Measurements from ENCODE around the gene ABT1.

ABT1 gene

GRCh38 chr6:26599134-26599533 is 2.4 kb downstream of the ABT1 start:
- Histone ChIP-seq H3K27ac (ENCODE audit: low read depth, low read length) (no peak overlapping the region), H3K4me2 (ENCODE audit: low read depth, low read length, poor library complexity, severe bottlenecking) (no peak overlapping the region), H4K20me1 (ENCODE audit: low read depth, low read length) (0 out of 2 replicates have a peak, but pooled peaks cover 2% of the 10 kb centered on the region), H3K4me3 (ENCODE audit: insufficient read depth, low read length, poor library complexity, severe bottlenecking) (no peak overlapping the region), H3F3A (ENCODE audit: insufficient read depth) (peaks cover 18% of the 10 kb centered on the region; the same call in 1 of the 2 replicates), H3K36me3 (ENCODE audit: low read length) (peaks cover 18% of the 10 kb centered on the region; the same call in 1 of the 2 replicates), H3K9me2 (replicated peaks; ENCODE audit: insufficient read depth, low read length) (no peaks in the 10 kb centered on the region), H2AFZ (ENCODE audit: low read depth, low read length, severe bottlenecking) (no peak overlapping the region), H3K9ac (ENCODE audit: low read length) (no peak overlapping the region), H3K27me3 (ENCODE audit: low read length) (no peaks in the 10 kb centered on the region), H3K79me2 (ENCODE audit: insufficient read depth, low read length) (peaks cover 20% of the 10 kb centered on the region), H3K9me3 (ENCODE audit: insufficient read depth, low read length) (no peaks in the 10 kb centered on the region)
- TF ChIP-seq EZH2phosphoT487 (conservative IDR thresholded peaks at IDR 0.05; ENCODE audit: low read length) (no peak), CTCF (IDR thresholded peaks at IDR 0.05; ENCODE audit: insufficient read depth, low read length, poor library complexity, severe bottlenecking) (no peak)

DNA sequence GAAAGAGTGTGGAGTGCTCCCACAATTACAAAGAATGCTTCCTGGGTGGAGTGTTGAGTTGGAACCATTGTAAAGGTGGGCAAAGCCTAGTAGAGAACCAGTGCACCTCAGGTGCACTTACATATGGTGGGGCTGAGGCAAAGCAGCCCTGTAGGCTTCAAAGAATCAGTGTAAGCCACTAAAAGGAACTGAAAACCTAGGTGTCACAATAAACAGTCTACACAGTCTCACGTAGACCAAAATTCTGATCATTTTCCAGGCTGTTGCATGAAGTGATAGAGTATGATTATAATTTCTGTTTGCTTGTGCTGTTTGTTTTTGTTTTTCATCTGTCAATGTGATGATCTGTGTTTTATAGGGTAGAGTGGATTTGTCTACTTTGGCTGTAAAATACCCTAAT is 2.8 kb downstream of the ABT1 start:
- Histone ChIP-seq H3K79me2 (ENCODE audit: insufficient read depth, low read length) (peaks cover 20% of the 10 kb centered on the region), H3F3A (ENCODE audit: insufficient read depth) (peaks cover 18% of the 10 kb centered on the region; the same call in 1 of the 2 replicates)

GRCh38 chr6:26600759-26601158 is 4.0 kb downstream of the ABT1 start:
- no peak overlapping the region for H3K4me3 ChIP-seq (ENCODE audit: insufficient read depth, low read length, poor library complexity, severe bottlenecking)
- no peak overlapping the region for H3K27ac ChIP-seq (ENCODE audit: low read depth, low read length)
- peaks cover 20% of the 10 kb centered on the region for H3K79me2 ChIP-seq (ENCODE audit: insufficient read depth, low read length)
- H3K4me2 ChIP-seq (ENCODE audit: low read depth, low read length, poor library complexity, severe bottlenecking): no peak overlapping the region
- peaks cover 18% of the 10 kb centered on the region; the same call in 1 of the 2 replicates for H3K36me3 ChIP-seq (ENCODE audit: low read length)
- no peak overlapping the region for H2AFZ ChIP-seq (ENCODE audit: low read depth, low read length, severe bottlenecking)
- H3F3A ChIP-seq (ENCODE audit: insufficient read depth): peaks cover 12% of the 10 kb centered on the region; the same call in 1 of the 2 replicates
- TF ChIP-seq EZH2phosphoT487 (conservative IDR thresholded peaks at IDR 0.05; ENCODE audit: low read length): no peak
- TF ChIP-seq CTCF (IDR thresholded peaks at IDR 0.05; ENCODE audit: insufficient read depth, low read length, poor library complexity, severe bottlenecking): no peak
- H4K20me1 ChIP-seq (ENCODE audit: low read depth, low read length): 0 out of 2 replicates have a peak, but pooled peaks cover 3% of the 10 kb centered on the region
- H3K9me2 ChIP-seq (replicated peaks; ENCODE audit: insufficient read depth, low read length): no peaks in the 10 kb centered on the region
- H3K9me3 ChIP-seq (ENCODE audit: insufficient read depth, low read length): no peaks in the 10 kb centered on the region
- no peak overlapping the region for H3K9ac ChIP-seq (ENCODE audit: low read length)
- no peaks in the 10 kb centered on the region for H3K27me3 ChIP-seq (ENCODE audit: low read length)

More for the DNA sequence above, 2.8 kb downstream of the ABT1 start:
- H3K9ac ChIP-seq (ENCODE audit: low read length): no peak overlapping the region
- no peak for TF ChIP-seq EZH2phosphoT487 (conservative IDR thresholded peaks at IDR 0.05; ENCODE audit: low read length)
- no peak for TF ChIP-seq CTCF (IDR thresholded peaks at IDR 0.05; ENCODE audit: insufficient read depth, low read length, poor library complexity, severe bottlenecking)
- no peak overlapping the region for H3K4me3 ChIP-seq (ENCODE audit: insufficient read depth, low read length, poor library complexity, severe bottlenecking)
- no peak overlapping the region for H3K4me2 ChIP-seq (ENCODE audit: low read depth, low read length, poor library complexity, severe bottlenecking)
- 0 out of 2 replicates have a peak, but pooled peaks cover 3% of the 10 kb centered on the region for H4K20me1 ChIP-seq (ENCODE audit: low read depth, low read length)
- H3K27ac ChIP-seq (ENCODE audit: low read depth, low read length): no peak overlapping the region
- H3K36me3 ChIP-seq (ENCODE audit: low read length): peaks cover 18% of the 10 kb centered on the region; the same call in 1 of the 2 replicates
- no peaks in the 10 kb centered on the region for H3K27me3 ChIP-seq (ENCODE audit: low read length)
- H3K9me3 ChIP-seq (ENCODE audit: insufficient read depth, low read length): no peaks in the 10 kb centered on the region
- no peaks in the 10 kb centered on the region for H3K9me2 ChIP-seq (replicated peaks; ENCODE audit: insufficient read depth, low read length)
- H2AFZ ChIP-seq (ENCODE audit: low read depth, low read length, severe bottlenecking): no peak overlapping the region
